ENCODE results near the gene HERPUD1. TPM values are rescaled to one million over a fixed set of nuclear protein-coding genes. Genes with fewer than 3 reads are reported as not detected.

The HERPUD1 gene
- total RNA-seq, 1 donor from 2014 or later, result 79.8 TPM

DNA sequence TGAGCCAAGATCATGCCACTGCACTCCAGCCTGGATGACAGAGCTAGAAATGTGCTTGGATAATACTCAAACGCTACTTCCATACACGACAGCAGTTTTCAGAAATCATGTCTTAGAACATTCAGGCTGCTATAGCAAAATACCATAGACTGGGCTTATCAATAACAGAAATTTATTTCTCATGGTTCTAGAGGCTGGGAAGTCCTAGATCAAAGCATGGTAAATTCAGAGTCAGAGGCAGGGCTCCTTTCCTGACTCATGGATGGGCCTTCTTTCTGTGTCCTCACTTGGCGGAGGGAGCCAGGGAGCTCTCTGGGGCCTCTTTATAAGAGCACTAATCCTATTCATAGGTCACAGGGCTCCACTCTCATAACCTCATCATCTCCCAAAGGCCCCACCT lies 24.5 kb upstream of the HERPUD1 start:
- no peak overlapping the region for H3K27ac Mint-ChIP-seq

DNA sequence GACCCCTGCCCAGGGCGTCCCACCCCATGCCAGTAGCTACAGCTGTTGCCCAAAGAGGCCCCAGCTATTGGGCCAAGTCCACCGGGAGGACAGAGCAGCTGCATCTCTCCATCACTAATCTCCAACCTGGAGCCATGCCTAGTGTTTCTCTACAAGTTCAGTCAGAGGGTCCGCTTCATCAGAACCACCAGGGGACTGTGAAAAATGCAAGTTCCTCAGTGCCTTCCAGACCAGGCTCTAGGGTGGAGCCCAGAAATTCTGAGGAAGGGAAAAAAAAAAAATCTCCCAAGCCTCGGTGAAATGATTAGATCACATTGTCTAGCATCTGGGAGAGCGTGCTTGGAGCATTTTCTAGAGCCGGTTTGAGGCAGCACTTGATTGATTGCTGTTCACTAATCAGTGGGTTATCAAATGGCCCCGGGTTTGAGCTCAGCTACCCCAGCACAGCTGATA lies 22.4 kb upstream of the HERPUD1 start:
- Mint-ChIP-seq H3K4me1 (peaks cover 57% of the 10 kb centered on the region), H3K27ac (peak overlapping the region; percentile 78), H3K36me3 (no peaks in the 10 kb centered on the region), H3K9me3 (peaks cover 4% of the 10 kb centered on the region), H3K27me3 (ENCODE audit: low read depth) (no peaks in the 10 kb centered on the region), H3K4me3 (no peak overlapping the region)
- no peak for DNase-seq (ENCODE audit: low spot score in 2 of 2, unreplicated experiment in 2 of 2)
- TF ChIP-seq, protein P1, sequence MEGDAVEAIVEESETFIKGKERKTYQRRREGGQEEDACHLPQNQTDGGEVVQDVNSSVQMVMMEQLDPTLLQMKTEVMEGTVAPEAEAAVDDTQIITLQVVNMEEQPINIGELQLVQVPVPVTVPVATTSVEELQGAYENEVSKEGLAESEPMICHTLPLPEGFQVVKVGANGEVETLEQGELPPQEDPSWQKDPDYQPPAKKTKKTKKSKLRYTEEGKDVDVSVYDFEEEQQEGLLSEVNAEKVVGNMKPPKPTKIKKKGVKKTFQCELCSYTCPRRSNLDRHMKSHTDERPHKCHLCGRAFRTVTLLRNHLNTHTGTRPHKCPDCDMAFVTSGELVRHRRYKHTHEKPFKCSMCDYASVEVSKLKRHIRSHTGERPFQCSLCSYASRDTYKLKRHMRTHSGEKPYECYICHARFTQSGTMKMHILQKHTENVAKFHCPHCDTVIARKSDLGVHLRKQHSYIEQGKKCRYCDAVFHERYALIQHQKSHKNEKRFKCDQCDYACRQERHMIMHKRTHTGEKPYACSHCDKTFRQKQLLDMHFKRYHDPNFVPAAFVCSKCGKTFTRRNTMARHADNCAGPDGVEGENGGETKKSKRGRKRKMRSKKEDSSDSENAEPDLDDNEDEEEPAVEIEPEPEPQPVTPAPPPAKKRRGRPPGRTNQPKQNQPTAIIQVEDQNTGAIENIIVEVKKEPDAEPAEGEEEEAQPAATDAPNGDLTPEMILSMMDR (IDR thresholded peaks at IDR 0.05; ENCODE audit: unreplicated experiment), result no peak

More for the DNA sequence above, 24.5 kb upstream of the HERPUD1 start:
- peaks cover 4% of the 10 kb centered on the region for H3K9me3 Mint-ChIP-seq
- no peaks in the 10 kb centered on the region for H3K36me3 Mint-ChIP-seq
- H3K4me3 Mint-ChIP-seq, result no peak overlapping the region
- H3K4me1 Mint-ChIP-seq, result peaks cover 44% of the 10 kb centered on the region
- TF ChIP-seq, protein P1 (IDR thresholded peaks at IDR 0.05; ENCODE audit: unreplicated experiment), result no peak
- DNase-seq (ENCODE audit: low spot score in 2 of 2, unreplicated experiment in 2 of 2), result no peak
- no peaks in the 10 kb centered on the region for H3K27me3 Mint-ChIP-seq (ENCODE audit: low read depth)

DNA sequence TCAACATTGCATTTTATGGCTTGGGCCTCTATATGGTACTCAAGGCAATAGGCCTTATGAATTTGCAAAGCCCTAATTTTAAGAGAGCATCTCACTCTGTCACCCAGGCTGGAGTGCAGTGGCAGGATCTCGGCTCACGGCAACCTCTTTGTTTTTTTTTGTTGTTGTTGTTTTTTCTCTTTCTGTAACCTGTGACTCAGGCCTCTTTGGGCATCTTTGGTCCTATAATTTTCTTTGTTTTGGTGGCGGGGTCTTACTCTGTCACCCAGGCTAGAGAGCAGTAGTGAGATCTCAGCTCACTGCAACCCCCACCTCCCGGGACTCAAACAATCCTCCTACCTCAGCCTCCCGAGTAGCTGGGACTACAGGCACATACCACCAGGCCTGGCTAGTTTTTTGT lies 21.8 kb upstream of the HERPUD1 start:
- Mint-ChIP-seq H3K4me3 (no peak overlapping the region), H3K9me3 (peaks cover 4% of the 10 kb centered on the region), H3K27ac (peak overlapping the region; percentile 64), H3K36me3 (no peaks in the 10 kb centered on the region), H3K4me1 (peaks cover 58% of the 10 kb centered on the region), H3K27me3 (ENCODE audit: low read depth) (no peaks in the 10 kb centered on the region)
- DNase-seq (ENCODE audit: low spot score in 2 of 2, unreplicated experiment in 2 of 2), result no peak
- TF ChIP-seq, protein P1 (IDR thresholded peaks at IDR 0.05; ENCODE audit: unreplicated experiment), result no peak

DNA sequence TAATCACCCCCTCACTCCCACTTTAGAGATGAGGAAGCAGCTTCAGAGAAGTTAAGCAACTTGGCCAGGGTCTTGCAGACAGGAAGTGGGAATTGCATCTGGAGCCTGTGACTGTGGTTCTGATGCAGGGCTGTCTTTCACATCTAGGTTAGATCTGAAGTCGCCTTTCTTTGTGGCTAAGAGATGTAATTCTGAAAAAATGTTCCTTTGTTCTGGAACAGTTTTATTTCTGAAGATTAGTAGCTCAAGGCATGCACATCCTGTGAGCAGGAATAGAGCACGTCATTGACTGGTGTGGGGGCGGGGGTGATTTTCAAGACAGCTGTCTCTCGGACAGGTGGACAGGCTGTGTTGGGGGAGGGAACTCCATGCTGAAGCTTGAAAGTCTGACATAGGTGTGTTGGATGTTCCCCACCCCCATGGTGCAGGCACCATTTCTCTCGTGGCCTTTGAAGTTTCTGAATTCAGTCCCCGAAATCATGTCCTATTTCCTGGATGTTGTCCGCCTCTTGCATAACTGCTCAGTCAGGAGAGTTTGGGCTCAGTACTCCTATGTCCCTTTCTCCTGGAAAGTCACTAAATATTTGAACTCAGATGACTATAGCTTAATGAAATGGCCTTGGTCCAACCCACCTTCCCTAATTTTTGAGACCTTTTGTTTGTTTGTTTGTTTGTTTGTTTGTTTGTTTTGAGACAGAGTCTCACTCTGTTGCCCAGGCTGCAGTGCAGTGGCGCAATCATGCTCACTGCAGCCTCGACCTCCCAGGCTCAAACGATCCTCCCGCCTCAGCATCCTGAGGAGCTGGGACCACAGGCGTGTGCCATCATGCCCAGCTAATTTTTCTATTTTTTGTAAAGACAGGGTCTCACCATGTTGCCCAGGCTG lies 21.0 kb upstream of the HERPUD1 start:
- TF ChIP-seq, protein P1 (IDR thresholded peaks at IDR 0.05; ENCODE audit: unreplicated experiment), result no peak
- no peaks in the 10 kb centered on the region for H3K27me3 Mint-ChIP-seq (ENCODE audit: low read depth)
- no peak overlapping the region for H3K4me3 Mint-ChIP-seq
- H3K9me3 Mint-ChIP-seq, result peaks cover 4% of the 10 kb centered on the region
- peaks cover 65% of the 10 kb centered on the region for H3K4me1 Mint-ChIP-seq
- no peaks in the 10 kb centered on the region for H3K36me3 Mint-ChIP-seq
- H3K27ac Mint-ChIP-seq, result peak overlapping the region; percentile 63
- no peak for DNase-seq (ENCODE audit: low spot score in 2 of 2, unreplicated experiment in 2 of 2)

DNA sequence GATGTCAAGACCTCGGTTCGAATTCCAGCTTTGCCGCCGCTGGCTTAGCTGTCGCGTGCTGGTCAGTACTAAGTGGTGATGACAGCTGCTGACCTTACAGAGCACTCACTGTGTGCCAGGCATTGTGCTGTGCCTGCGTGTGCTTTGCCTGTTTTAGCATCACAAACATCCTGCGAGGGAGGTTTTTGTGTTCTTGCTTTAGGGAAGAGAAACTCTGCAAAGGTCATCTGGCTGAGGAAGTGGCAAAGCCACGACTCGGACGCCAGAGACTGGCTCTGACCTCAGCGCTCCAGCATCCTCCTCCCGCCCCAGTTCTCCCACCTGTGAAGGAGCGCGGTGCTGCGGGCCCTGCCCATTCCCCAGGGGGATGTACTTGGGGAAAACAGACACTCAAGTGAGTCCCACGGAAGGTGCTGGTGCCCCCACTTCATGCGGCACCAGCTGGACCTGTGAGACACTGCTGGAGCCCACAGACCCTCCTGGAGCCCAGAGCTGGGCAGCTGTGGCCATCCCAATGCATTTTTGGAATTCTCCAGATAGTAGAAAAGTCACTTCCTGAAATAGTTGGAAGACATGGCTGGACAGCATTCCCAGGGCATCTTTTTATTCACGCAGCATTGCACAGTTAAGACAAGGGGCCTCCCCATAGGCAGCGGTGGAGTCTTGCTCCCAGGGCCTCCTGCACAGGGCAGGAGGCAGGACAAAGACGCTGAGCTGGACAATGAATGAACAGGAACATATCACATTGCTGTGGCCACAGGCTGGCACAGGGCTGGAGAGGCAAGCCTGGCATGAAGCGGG lies 20.0 kb upstream of the HERPUD1 start:
- no peaks in the 10 kb centered on the region for H3K36me3 Mint-ChIP-seq
- H3K27me3 Mint-ChIP-seq (ENCODE audit: low read depth), result no peaks in the 10 kb centered on the region
- TF ChIP-seq, protein P1 (IDR thresholded peaks at IDR 0.05; ENCODE audit: unreplicated experiment), result no peak
- H3K4me1 Mint-ChIP-seq, result peaks cover 72% of the 10 kb centered on the region
- no peak overlapping the region for H3K4me3 Mint-ChIP-seq
- DNase-seq (ENCODE audit: low spot score in 2 of 2, unreplicated experiment in 2 of 2), result no peak
- H3K27ac Mint-ChIP-seq, result peak overlapping the region; percentile 55
- H3K9me3 Mint-ChIP-seq, result no peaks in the 10 kb centered on the region

All from mesothelial cell of epicardium (in vitro differentiated cells).